Measurements from ENCODE around the gene ADGRG4. TPM values are rescaled to one million over a fixed set of nuclear protein-coding genes. Genes with fewer than 3 reads are reported as not detected.
"Not testable (repeated sequence)": the region's sequence is repeated elsewhere in the genome, so short reads cannot be mapped to it uniquely, and the experiment has no call there.

Gene ADGRG4
- not detected for total RNA-seq

DNA sequence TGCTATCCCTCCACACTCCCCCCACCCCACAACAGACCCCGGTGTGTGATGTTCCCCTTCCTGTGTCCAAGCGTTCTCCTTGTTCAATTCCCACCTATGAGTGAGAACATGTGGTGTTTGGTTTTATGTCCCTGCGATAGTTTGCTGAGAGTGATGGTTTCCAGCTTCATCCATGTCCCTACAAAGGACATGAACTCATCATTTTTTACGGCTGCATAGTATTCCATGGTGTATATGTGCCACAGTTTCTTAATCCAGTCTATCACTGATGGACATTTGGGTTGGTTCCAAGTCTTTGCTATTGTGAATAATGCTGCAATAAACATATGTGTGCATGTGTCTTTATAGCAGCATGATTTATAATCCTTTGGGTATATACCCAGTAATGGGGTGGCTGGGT lies at the start of gene ADGRG4:
Gene ADGRG4, plus strand, starts transcription at position 243 of the 400 bp plus-strand sequence. CDS start 7,815 bp downstream, outside the sequence.
- H3K9me3 Mint-ChIP-seq; POLR2A ChIA-PET; H3K4me1 Mint-ChIP-seq; H3K27me3 Mint-ChIP-seq; H3K4me3 Mint-ChIP-seq; H3K36me3 Mint-ChIP-seq (ENCODE audit: low read depth); CTCF ChIA-PET; DNase-seq; H3K27ac Mint-ChIP-seq: not testable (repeated sequence)

DNA sequence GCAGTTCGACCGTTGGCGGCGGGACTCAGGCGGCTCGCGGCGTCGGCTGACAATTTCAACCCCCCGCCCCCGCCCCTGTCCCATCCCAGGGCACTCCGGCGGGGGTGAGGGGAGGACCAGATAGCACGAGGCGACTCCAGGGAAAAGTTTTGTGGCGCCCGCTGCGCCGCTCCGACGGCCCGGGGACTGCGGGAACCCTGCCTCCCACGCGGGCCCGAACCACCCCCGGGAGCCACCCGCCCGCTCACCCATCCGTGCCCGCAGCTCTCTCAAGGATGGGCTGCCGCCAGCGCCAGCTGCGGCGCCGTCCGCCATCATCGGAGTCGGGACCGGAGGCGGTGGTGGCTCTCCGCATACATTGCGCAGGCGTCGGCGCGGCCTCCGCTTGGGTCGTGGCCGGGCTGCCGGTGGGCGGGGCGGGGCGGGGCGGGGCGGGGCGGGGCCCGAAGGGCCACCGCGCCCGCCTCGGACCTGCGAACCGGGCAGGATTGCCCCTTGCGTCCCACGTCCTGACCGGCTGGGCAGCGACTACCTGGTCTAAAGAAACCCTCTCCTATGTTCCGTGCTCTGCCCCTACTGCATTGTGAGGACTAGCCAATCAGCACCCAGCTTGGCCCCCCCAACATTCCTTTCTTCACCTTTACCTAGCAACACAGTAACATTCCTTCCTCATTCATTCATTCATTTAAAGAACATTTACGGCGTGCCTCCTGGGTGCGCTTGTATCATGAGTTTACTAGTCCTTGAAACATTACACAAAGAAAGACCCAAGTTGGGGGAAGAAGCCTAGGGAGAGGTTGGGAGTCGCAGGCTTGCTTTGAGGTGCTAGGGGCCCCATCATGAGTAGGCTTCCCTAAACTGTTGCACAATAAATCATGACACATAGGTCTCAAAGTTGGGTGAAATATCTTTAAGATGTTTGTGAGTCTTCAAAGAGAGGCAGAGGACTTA lies 49.4 kb upstream of the ADGRG4 start, which contains the start of gene MAP7D3:
Gene MAP7D3, minus strand, starts transcription at position 360 of the 951 bp plus-strand sequence. Its CDS starts 42 bp downstream, at position 318.
- H3K27ac Mint-ChIP-seq, result peak within 1 kb of the TSS; percentile 61
- POLR2A ChIA-PET, result no interaction called here
- H3K27me3 Mint-ChIP-seq, result no peaks in the 10 kb centered on the region
- H3K9me3 Mint-ChIP-seq, result no peaks in the 10 kb centered on the region
- peak within 1 kb of the TSS; percentile 79 for H3K4me3 Mint-ChIP-seq
- DNase-seq, result peak; percentile 68
- H3K36me3 Mint-ChIP-seq (ENCODE audit: low read depth), result no peaks in the 10 kb centered on the region
- H3K4me1 Mint-ChIP-seq, result peaks cover 18% of the 10 kb centered on the region
- CTCF ChIA-PET, result no interaction called here

GRCh38 chrX:136255541-136255940 lies 45.2 kb upstream of the ADGRG4 start:
- Mint-ChIP-seq H3K4me1 (peaks cover 21% of the 10 kb centered on the region), H3K27me3 (no peaks in the 10 kb centered on the region)
- CTCF ChIA-PET, result interaction anchor here (0.9 kb wide), 1 partner anchor 13 kb away, joined by 4 read pairs; no protein-coding TSS in a partner anchor

GRCh38 chrX:136256026-136256425 lies 44.7 kb upstream of the ADGRG4 start:
- Mint-ChIP-seq H3K27me3 (no peaks in the 10 kb centered on the region), H3K27ac (no peak overlapping the region), H3K4me1 (peaks cover 25% of the 10 kb centered on the region), H3K9me3 (no peaks in the 10 kb centered on the region), H3K36me3 (ENCODE audit: low read depth) (no peaks in the 10 kb centered on the region), H3K4me3 (no peak overlapping the region)
- ChIA-PET POLR2A (no interaction called here), CTCF (interaction anchor here (0.9 kb wide), 1 partner anchor 12 kb away, joined by 4 read pairs; no protein-coding TSS in a partner anchor)
- DNase-seq, result no peak

More at GRCh38 chrX:136255541-136255940, 45.2 kb upstream of the ADGRG4 start:
- no peak for DNase-seq
- Mint-ChIP-seq H3K27ac (no peak overlapping the region), H3K4me3 (no peak overlapping the region), H3K36me3 (ENCODE audit: low read depth) (no peaks in the 10 kb centered on the region), H3K9me3 (no peaks in the 10 kb centered on the region)
- POLR2A ChIA-PET, result no interaction called here

DNA sequence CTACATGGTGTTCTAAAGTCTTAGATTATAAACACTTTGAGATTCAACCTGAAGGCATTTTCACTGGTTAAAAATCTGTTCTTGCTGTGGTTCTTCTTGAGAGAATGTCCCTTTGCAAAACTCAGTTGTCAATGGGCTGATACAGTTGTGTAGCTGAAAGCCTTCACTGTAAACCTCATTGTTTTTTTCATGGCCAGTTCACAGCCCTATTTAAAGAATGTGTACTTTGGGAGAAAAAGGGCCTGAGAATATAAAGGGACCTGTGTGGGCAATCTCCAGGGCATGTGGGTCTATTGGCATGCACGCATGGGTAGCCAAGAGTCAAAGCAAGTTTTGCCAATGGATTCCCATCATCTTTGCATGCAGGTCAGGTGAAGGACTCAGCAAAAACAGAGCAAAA lies 41.8 kb upstream of the ADGRG4 start:
- no peaks in the 10 kb centered on the region for H3K9me3 Mint-ChIP-seq
- DNase-seq, result no peak
- H3K27ac Mint-ChIP-seq, result no peak overlapping the region
- no peak overlapping the region for H3K4me3 Mint-ChIP-seq
- no peaks in the 10 kb centered on the region for H3K36me3 Mint-ChIP-seq (ENCODE audit: low read depth)
- peaks cover 22% of the 10 kb centered on the region for H3K4me1 Mint-ChIP-seq
- ChIA-PET CTCF (no interaction called here), POLR2A (no interaction called here)
- H3K27me3 Mint-ChIP-seq, result no peaks in the 10 kb centered on the region

GRCh38 chrX:136259543-136259942 lies 41.2 kb upstream of the ADGRG4 start:
- DNase-seq, result peak; percentile 25
- CTCF ChIA-PET, result no interaction called here
- Mint-ChIP-seq H3K9me3 (no peaks in the 10 kb centered on the region), H3K27me3 (no peaks in the 10 kb centered on the region), H3K27ac (peak overlapping the region; percentile 62), H3K4me3 (no peak overlapping the region), H3K4me1 (peaks cover 22% of the 10 kb centered on the region), H3K36me3 (ENCODE audit: low read depth) (no peaks in the 10 kb centered on the region)
- POLR2A ChIA-PET, result no interaction called here

DNA sequence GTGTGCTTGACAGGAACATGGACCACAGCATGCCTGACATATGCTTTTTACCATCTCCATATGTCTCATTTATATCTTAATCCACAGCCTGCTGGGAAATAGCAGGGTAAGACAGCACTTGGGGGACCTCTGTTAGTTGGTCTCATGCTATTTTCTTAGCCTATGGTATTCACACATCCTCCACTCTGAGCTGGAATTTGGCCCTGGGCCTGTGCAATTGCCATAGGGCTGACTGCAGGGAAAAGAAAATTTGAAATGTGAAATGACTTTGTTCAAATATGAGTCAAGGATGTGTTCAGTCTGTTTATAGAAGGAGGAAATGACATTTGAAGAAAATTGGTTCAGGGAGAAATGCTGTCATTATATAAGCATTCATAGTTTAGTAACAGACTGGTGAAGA lies 40.0 kb upstream of the ADGRG4 start:
- no peak overlapping the region for H3K4me3 Mint-ChIP-seq
- DNase-seq, result no peak
- H3K36me3 Mint-ChIP-seq (ENCODE audit: low read depth), result no peaks in the 10 kb centered on the region
- CTCF ChIA-PET, result interaction anchor here (1.0 kb wide), 1 partner anchor 9 kb away, joined by 3 read pairs; no protein-coding TSS in a partner anchor
- H3K27ac Mint-ChIP-seq, result no peak overlapping the region
- POLR2A ChIA-PET, result no interaction called here
- H3K9me3 Mint-ChIP-seq, result no peaks in the 10 kb centered on the region
- no peaks in the 10 kb centered on the region for H3K27me3 Mint-ChIP-seq
- peaks cover 22% of the 10 kb centered on the region for H3K4me1 Mint-ChIP-seq

- peaks cover 22% of the 10 kb centered on the region for H3K4me1 Mint-ChIP-seq
- no peak overlapping the region for H3K4me3 Mint-ChIP-seq
- ChIA-PET POLR2A (no interaction called here), CTCF (interaction anchor here (1.0 kb wide), 1 partner anchor 8 kb away, joined by 3 read pairs; no protein-coding TSS in a partner anchor)
- no peaks in the 10 kb centered on the region for H3K27me3 Mint-ChIP-seq
- H3K9me3 Mint-ChIP-seq, result no peaks in the 10 kb centered on the region
- H3K36me3 Mint-ChIP-seq (ENCODE audit: low read depth), result no peaks in the 10 kb centered on the region
- no peak for DNase-seq
- H3K27ac Mint-ChIP-seq, result no peak overlapping the region
Measured at GRCh38 chrX:136261321-136261720, 39.4 kb upstream of the ADGRG4 start.

DNA sequence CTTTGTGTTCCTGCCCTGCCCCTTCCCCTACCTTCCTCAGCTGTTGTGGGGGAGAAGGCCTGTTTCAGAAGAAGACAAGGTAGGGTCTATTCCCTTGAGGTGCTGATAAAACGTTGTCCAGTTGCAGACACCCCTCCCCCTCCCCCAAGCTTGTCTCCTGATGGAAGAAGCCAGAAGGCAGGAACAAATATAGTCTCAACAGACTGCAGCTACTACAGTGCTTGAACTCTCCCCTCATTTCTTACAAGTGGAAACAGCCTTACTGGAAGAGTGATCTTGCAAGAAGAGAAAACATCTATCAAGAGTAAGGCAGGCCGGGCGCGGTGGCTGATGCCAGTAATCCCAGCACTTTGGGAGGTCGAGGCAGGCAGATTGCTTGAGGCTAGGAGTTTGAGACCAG lies 38.5 kb upstream of the ADGRG4 start:
- Mint-ChIP-seq H3K4me1 (peaks cover 22% of the 10 kb centered on the region), H3K27ac (no peak overlapping the region), H3K27me3 (no peaks in the 10 kb centered on the region), H3K4me3 (no peak overlapping the region), H3K36me3 (ENCODE audit: low read depth) (no peaks in the 10 kb centered on the region), H3K9me3 (no peaks in the 10 kb centered on the region)
- ChIA-PET CTCF (no interaction called here), POLR2A (no interaction called here)
- no peak for DNase-seq

DNA sequence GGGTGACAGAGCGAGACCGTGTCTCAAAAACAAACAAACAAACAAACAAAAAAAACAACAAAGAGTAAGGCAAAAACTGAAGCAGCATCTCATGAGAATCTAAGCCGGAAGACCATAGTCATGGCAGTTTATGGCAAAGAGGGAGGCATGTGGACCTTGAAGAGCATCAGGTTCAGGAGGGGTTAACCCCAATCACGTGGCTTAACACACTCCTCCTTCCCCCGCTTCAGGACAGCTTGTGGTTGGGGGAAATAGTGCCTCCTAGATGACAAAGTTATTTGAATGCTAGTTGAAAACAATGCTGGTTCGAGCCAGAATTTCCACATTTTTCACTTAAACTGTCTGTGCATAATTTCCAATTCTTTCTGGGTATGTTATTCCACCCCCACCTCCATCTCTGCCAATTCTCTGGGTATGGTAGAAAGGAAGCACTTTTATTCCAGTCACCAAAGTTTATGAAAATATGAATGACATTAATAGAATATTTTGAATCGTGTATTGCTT lies 37.9 kb upstream of the ADGRG4 start:
- no peaks in the 10 kb centered on the region for H3K27me3 Mint-ChIP-seq
- no peak for DNase-seq
- CTCF ChIA-PET, result no interaction called here
- POLR2A ChIA-PET, result no interaction called here
- H3K4me1 Mint-ChIP-seq, result peaks cover 22% of the 10 kb centered on the region
- no peaks in the 10 kb centered on the region for H3K36me3 Mint-ChIP-seq (ENCODE audit: low read depth)
- no peaks in the 10 kb centered on the region for H3K9me3 Mint-ChIP-seq
- no peak overlapping the region for H3K27ac Mint-ChIP-seq
- no peak overlapping the region for H3K4me3 Mint-ChIP-seq

DNA sequence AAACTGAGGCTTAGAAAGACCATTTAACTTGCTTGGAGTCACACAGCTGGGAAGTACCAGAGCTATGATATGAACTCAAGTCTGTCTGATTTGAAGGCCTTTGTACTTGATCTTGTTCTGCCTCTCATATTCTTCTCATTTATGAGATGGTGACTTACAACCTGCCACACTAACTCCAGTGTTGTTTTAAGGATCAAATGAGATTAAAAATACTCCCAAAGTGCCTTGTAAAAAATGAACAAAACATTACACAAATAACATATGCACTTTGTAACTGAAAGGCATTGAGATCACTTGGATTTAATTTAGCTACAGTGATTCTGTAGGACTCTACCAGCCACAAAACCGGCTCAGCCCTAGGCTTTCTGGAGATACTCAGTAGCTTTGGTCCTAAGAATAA lies 33.9 kb upstream of the ADGRG4 start:
- no peaks in the 10 kb centered on the region for H3K9me3 Mint-ChIP-seq
- no peak overlapping the region for H3K27ac Mint-ChIP-seq
- H3K4me3 Mint-ChIP-seq, result no peak overlapping the region
- H3K4me1 Mint-ChIP-seq, result peaks cover 2% of the 10 kb centered on the region
- ChIA-PET POLR2A (no interaction called here), CTCF (interaction anchor here (1.2 to 3.2 kb wide), 2 partner anchors 17 to 104 kb away, joined by 3 to 16 read pairs; no protein-coding TSS in a partner anchor)
- no peak for DNase-seq
- no peaks in the 10 kb centered on the region for H3K36me3 Mint-ChIP-seq (ENCODE audit: low read depth)
- no peaks in the 10 kb centered on the region for H3K27me3 Mint-ChIP-seq

DNA sequence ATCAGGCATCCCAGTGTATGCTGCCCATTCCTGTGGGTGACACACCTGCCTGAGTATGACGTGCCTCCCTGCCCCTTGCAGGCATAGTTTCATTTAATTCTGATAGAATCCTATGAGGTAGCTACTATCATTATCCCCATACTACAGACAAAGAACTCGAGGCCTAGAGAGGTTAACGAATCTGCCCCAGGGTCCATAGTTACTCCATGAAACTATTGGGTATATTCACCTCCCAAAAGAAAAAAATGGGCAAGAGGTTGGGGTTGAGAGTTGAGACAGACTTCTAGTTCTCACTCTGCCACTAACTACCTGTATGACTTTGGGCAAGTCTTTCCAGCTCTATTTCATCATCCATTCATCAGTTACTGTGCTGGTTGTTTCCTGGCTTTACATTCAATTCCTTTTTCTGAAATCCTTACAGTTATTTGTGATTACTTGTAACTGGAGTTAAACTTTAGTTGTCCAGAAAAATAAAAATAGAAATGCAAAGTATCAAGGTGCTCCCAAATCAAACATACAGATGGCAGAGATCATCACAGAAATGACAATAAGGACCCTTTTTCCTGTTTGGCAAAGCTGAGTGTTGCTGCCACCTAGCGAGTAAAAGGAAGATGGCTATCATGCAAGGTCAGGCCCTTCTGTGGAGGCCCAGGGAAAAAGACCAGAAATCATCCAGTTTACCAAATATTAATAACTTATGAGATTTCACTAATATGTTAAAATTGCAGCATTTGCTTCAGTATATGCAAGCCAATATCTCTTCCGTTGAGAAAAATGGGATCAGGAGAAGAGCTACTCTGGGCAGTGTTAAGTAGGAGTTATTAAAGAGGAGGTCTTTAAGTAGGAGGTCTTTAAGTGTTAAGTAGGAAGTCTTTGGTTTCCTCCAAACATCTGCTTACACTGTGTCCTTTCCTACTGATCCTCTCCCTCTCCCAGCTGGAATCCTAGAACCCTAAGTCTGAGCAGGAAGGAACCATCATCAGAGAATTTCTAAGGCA lies 32.4 kb upstream of the ADGRG4 start:
- H3K36me3 Mint-ChIP-seq (ENCODE audit: low read depth), result no peaks in the 10 kb centered on the region
- H3K27me3 Mint-ChIP-seq, result no peaks in the 10 kb centered on the region
- H3K4me1 Mint-ChIP-seq, result peaks cover 7% of the 10 kb centered on the region
- H3K9me3 Mint-ChIP-seq, result no peaks in the 10 kb centered on the region
- no peak overlapping the region for H3K27ac Mint-ChIP-seq
- H3K4me3 Mint-ChIP-seq, result no peak overlapping the region
- ChIA-PET CTCF (interaction anchor here (0.7 to 3.2 kb wide), 12 partner anchors 11 to 657 kb away, joined by 3 to 26 read pairs (median 4); no protein-coding TSS in a partner anchor), POLR2A (no interaction called here)
- peak; percentile 51 for DNase-seq
